HAP-1 (cell line): ENCODE results near the gene GALT.

Experiments
- DNase-seq, 2 experiments: peaks; one replicate each; pipeline ENCODE4 v3.0.0-alpha.2; 2016 to 2020; ENCODE audit warnings: low spot score in 2 of 2
- H3K27me3 ChIP-seq: fragments of 250-450 bp; sonication (Bioruptor Pico); 2 replicates; pipeline ENCODE4 v1.5.1; 2020; ENCODE audit warnings: low read depth, mild to moderate bottlenecking, moderate library complexity
- H3K36me3 ChIP-seq: fragments of 250-450 bp; sonication (Bioruptor Pico); replicated peaks from 2 replicates; pipeline ENCODE4 v1.5.1; 2020; ENCODE audit warnings: mild to moderate bottlenecking
- H3K4me1 ChIP-seq: fragments of 250-450 bp; sonication (Bioruptor Pico); 2 replicates; pipeline ENCODE4 v1.5.1; 2020; ENCODE audit warnings: mild to moderate bottlenecking
- H3K4me3 ChIP-seq: fragments of 250-450 bp; sonication (Bioruptor Pico); 2 replicates; pipeline ENCODE4 v1.5.1; 2020; ENCODE audit warnings: mild to moderate bottlenecking, moderate library complexity
- H3K9me3 ChIP-seq: fragments of 250-450 bp; sonication (Bioruptor Pico); 2 replicates; pipeline ENCODE4 v1.5.1; 2020; ENCODE audit warnings: mild to moderate bottlenecking, moderate library complexity
- in situ Hi-C: fragments of 300-500 bp; cut with MboI; formaldehyde crosslinking; loops from 3 replicates; pipeline ENCODE4 v1.14.3; 2020; ENCODE audit warnings: low sequenced_read_pairs, inconsistent platforms, mixed read lengths

GALT gene

DNA sequence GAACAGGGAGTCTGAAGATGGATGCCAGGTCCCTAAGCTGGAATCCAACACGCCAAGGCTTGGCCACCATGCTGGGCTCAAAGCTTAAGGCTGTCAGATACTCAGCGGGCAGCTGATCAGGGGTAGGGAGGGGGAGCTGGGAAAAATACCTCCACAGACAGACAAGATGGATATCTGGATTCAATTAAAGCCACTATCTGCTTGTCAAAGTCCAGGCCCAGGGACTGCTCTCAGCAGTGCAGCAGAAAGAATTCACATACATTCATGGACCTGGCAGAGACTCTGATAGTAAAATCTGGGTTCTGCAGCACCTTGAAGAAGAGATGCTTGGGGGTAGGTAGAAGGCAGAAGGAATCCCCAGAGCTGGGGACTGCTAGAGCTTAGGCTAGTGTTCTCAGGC is 31.3 kb upstream of the GALT start:
- peaks cover 25% of the 10 kb centered on the region for H3K4me1 ChIP-seq
- no peak for DNase-seq
- H3K9me3 ChIP-seq: no peaks in the 10 kb centered on the region
- peaks cover 33% of the 10 kb centered on the region for H3K36me3 ChIP-seq
- in situ Hi-C loops: no loop called here
- no peaks in the 10 kb centered on the region for H3K27me3 ChIP-seq
- no peak overlapping the region for H3K4me3 ChIP-seq

DNA sequence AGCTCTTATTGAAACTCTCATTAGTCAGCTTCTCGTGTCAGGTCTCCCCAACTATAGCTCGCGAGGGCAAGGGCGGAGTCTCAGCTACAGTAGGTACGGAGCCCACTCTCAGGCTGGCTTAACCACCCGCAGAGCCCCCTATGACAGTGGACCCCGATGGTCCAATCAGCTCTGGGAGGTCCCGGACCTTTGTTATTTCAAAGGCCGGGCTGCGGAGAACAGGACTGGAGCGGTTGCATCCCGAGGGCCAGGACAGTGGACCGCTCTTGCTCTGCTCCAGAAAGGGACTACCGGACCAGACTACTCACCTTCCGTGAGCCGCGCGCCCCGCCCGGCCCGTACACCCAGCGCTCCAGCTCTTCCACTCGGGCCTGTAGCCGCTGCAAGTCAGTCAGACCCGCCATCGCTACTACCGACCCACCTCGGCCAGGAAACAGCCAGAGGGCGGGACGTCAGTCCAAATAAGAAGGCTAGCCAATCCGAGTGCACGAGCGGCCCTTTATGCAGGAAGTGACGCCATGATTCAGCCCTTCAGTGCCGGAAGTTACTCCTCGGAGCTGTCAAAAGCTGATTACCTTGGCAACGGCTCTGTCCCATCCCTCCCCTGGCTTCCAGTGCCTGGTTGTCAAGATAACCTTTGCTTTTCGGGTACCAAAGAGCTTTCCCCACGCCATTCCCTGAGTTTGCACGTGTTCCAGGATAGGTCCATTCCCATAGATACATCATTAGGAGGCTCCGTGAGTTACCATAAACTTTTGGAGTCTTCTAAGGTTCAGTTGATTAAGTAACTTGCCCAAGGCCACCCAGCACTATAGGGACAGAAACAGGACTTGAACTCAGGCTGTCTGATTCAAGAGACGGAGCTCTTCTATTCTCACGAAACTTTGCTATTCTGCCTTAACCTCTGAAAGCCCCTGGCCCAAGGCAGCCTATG is 26.1 kb upstream of the GALT start, which contains the start of gene DCTN3:
Gene DCTN3 (minus strand): TSS at position 435 of the 934 bp plus-strand sequence. CDS start 31 bp downstream, at position 404.
- H3K4me1 ChIP-seq: peaks cover 8% of the 10 kb centered on the region; the same call in 1 of the 2 replicates
- 0 out of 2 replicates have a peak, but pooled peaks cover 2% of the 10 kb centered on the region for H3K27me3 ChIP-seq
- DNase-seq: peak; percentile 95 to 96
- in situ Hi-C loops: no loop called here
- H3K4me3 ChIP-seq: peak within 1 kb of the TSS; percentile 75
- peaks cover 14% of the 10 kb centered on the region for H3K36me3 ChIP-seq
- no peaks in the 10 kb centered on the region for H3K9me3 ChIP-seq

DNA sequence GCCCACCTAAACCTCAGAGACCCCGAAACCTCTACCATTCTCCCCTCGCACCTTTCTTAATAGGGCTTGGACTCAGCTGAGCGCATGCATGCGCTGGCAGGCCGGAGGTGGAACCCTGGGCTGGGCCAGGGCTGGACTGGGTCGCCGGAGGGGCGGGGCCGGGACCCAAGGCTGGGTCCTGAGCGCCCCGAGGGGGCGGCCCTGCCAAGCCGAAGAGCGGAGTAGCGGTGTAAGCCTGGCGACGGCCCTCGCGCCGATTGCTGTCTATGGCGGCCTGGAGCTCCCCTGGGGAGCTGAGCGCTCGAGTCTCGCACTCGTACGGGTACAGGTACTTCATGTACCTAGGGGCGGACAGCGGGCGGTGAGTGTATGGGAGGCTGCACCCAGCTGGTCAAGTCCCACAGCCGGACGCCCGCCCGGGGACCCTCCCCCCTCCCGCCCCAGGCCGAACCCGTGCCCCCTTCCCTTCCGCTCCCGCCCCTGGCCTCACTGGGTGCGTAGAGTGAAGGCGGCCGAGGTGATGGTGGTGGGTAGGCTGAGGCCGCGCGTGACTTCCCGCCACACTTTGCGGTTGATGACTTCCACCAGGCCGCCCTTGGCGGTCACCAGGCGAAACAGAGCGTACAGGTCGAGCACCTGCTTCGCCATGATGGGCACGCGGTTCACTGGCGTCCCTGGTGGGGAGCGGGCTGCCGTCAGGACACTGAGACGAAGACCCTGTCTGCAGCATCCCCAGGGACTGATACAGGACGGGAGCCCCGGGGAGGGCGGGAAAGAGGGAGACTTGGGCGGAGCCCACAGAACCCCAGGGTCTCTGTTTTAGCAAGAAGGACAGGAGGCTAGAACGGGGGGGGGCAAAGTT is 22.9 kb upstream of the GALT start:
- no peak for DNase-seq

DNA sequence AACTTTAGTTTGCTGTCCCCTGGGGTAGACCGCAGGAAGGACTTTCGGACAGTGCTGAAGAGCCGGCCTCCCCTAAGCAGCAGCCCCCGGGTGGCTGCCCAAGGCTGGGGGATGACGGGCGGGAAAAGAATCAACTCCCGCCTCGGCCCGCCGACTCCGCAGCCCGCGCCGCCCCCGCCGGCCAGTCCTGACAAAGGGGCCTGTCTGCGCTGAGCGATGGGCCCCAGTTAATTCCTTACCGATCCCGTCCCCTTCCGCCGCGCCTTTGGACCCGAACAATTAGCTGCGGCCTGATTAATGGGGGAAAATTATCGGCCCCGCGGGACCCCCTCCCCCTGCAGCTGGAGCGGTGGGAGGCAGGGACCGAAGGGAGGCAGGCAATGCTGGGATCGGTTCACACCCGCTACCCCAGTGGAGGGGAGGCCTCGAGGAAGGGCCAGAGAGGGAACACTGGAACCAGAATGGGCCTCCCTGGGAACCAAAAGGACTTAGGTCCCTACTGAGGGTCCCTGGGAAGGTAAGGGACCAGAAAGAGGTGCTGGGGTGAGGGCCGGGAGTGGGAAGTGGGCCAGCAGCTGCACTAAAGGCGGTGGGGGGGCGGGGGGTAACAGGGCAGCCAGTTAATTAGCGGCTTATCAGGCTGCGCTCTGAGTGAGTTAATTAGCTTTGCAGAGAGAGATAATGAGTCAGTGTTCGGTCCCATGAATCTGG is 21.8 kb upstream of the GALT start:
- in situ Hi-C loops: no loop called here
- Histone ChIP-seq H3K36me3 (no peaks in the 10 kb centered on the region), H3K9me3 (no peaks in the 10 kb centered on the region), H3K4me1 (peaks cover 2% of the 10 kb centered on the region; the same call in 1 of the 2 replicates), H3K27me3 (peaks cover 43% of the 10 kb centered on the region), H3K4me3 (no peak overlapping the region)
- DNase-seq: no peak

More for the DNA sequence above, 22.9 kb upstream of the GALT start:
- Histone ChIP-seq H3K9me3 (no peaks in the 10 kb centered on the region), H3K36me3 (no peaks in the 10 kb centered on the region), H3K4me3 (no peak overlapping the region), H3K27me3 (peaks cover 33% of the 10 kb centered on the region), H3K4me1 (peaks cover 8% of the 10 kb centered on the region; the same call in 1 of the 2 replicates)
- in situ Hi-C loops: no loop called here

DNA sequence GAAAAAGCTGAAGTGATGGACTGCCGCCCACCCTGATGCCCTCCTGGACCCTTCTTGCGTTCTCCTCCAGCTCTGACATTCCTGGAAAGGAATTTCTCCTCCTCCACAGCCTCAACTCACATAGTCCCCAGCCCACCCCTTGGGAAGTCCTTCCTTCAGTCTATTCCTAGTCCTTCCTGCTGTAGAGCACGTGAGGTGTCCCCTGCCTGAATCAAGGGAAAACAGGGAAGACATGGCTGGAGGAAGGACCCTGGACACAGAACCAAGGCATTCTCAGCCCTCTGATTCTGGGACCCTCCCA is 21.3 kb upstream of the GALT start:
- H3K4me3 ChIP-seq: no peak overlapping the region
- H3K36me3 ChIP-seq: no peaks in the 10 kb centered on the region
- H3K9me3 ChIP-seq: no peaks in the 10 kb centered on the region
- H3K27me3 ChIP-seq: peaks cover 48% of the 10 kb centered on the region
- no peak for DNase-seq
- in situ Hi-C loops: no loop called here
- no peaks in the 10 kb centered on the region for H3K4me1 ChIP-seq

DNA sequence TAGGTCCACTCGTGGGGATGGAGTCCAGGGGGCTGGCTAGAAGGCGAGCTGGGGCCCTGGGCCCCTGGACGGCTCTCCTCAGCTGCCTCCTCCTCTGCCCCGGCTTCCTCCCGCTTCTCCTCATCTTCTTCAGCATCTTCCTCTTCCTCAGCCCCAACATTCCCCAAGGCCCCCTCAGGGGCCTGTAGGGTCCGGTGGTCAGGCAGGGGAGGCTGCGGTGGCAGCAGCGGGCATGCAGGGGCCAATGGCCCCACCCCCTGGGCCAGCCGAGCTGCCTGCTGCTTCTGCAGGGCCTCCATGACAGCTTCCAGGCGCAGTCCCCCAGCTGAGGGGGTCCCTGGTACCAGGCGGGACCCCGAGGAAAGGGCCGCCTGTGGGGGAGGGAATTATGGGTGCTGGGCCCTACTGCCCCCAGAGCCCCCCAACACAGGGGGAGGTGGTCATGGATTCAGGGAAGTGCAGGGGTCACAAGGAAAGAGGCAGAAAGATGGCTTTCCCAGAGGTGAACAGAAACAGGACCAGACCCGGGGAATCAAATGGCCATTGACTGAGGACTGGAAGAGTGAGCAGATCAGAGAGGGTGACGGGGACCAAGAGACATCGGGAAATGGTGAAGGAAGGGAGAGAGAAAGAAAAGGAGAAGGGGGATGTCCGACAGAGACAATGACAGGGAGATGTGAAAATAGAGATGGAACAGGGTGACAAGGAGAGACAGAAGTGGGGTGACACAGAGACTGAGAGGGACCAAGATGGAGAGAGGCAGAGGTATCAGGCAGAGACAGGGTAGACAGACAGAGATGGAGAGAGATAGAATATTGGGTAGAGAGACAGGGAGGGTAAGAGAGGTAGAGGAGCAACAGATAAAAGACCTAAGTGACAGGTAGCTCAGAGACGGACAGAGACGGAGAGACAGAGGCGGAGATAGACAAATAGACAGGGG is 18.5 kb upstream of the GALT start:
- H3K27me3 ChIP-seq: peaks cover 55% of the 10 kb centered on the region
- H3K4me3 ChIP-seq: no peak overlapping the region

DNA sequence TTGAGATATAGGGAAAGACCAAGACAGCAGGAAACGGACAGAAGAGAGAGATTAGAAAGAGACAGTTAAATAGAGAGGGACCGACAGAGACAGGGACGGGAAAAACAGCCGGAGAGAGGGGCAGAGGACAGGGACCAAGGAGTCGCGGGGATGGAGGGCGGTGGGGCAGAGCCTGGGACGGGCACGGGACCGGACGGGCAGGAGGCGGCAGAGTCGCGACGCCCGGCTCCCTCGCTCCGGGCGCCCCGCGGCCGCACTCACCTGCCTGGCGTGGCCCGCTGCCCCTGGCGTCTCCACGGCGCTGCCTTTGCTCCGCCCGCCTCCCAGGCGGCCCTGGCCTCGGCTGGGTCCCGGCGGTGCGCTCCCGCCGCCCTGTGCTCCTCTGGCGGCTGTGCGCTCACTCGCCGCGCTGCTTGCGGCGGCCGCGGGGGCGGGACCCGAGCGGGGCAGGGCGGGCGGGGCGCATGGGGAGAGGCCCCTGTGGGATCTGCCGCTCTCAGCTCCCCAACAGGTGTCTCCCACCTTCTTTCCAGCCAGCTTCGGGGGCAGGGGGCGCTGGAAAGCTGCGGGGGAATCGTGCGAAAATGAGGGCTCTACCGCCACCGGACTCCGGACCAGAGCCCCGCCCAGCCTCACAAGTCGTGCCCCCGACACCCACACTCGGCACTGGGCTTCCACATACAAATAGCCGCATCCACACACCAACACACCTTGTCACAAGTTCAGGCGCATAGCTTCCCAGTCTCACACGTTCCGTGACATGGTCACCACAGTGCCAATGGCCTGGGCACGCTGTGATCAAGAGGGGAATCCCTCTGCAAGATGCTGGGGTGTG is 17.6 kb upstream of the GALT start, which contains the start of gene ARID3C:
Gene ARID3C (minus strand): TSS at position 411 of the 835 bp plus-strand sequence. CDS start 1,052 bp downstream, outside the sequence.
- H3K9me3 ChIP-seq: no peaks in the 10 kb centered on the region
- H3K36me3 ChIP-seq: no peaks in the 10 kb centered on the region
- no peaks in the 10 kb centered on the region for H3K4me1 ChIP-seq
- H3K4me3 ChIP-seq: no peak within 1 kb of the TSS
- peak in 1 of 2 experiments; percentile 55 for DNase-seq
- in situ Hi-C loops: no loop called here
- peaks cover 55% of the 10 kb centered on the region for H3K27me3 ChIP-seq

More for the DNA sequence above, 18.5 kb upstream of the GALT start:
- no peaks in the 10 kb centered on the region for H3K4me1 ChIP-seq
- DNase-seq: no peak
- H3K9me3 ChIP-seq: no peaks in the 10 kb centered on the region
- H3K36me3 ChIP-seq: no peaks in the 10 kb centered on the region
- in situ Hi-C loops: no loop called here

DNA sequence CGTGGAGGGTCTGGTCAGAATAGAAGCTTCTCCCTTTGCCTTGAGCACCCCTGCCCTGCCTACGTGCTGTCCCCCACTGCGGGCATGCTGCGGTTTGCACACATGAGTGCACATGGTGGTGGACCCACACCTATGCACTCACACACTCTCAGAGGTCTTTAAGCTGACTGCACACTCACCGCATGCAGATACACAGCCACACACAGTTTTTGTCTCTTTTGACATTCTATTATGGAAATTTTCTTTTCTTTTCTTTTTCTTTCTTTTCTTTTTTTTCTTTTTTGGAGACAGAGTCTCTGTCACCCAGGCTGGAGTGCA is 17.0 kb upstream of the GALT start:
- H3K4me1 ChIP-seq: no peaks in the 10 kb centered on the region
- H3K4me3 ChIP-seq: no peak overlapping the region
- in situ Hi-C loops: no loop called here
- no peaks in the 10 kb centered on the region for H3K36me3 ChIP-seq
- H3K9me3 ChIP-seq: no peaks in the 10 kb centered on the region
- DNase-seq: no peak
- H3K27me3 ChIP-seq: peaks cover 53% of the 10 kb centered on the region

DNA sequence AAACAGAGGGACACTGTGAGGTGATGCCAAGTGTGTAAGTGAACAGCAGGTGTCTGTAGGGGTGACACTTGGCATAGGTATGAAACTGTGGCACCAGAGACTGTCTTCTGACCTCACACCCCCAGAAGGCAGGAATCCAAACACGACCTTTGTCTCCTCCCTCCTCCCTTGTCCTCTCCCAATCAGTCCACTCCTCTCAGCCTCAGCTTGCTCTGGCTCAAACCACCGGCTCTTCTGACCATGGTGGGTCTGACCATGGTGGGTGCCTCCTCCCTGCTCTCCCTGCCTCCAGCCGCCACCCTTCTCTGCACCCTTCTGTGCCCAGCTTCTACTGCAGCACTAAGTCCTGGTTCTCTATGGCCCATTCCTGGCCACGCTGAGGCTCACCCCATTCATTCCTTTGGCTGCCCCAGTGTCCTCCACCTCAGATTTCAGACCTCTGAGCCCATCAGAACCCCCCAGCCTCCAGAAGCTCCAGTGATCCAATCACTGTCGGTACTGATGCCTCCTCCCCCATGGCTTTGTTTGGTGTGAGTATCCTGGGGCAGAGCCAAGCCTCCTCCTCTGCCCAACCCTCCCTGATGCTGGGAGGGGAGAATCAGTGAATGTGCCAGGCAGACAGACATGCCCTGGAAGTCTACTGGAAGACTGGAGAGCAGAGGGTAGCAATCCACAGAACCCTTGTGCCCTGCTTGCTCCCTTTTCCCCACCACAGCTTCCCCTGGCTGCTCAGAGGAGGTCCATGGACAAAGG is 15.9 kb upstream of the GALT start:
- in situ Hi-C loops: no loop called here
- DNase-seq: no peak
- H3K4me3 ChIP-seq: no peak overlapping the region
- no peaks in the 10 kb centered on the region for H3K4me1 ChIP-seq
- no peaks in the 10 kb centered on the region for H3K9me3 ChIP-seq
- peaks cover 9% of the 10 kb centered on the region for H3K36me3 ChIP-seq
- peaks cover 52% of the 10 kb centered on the region for H3K27me3 ChIP-seq

DNA sequence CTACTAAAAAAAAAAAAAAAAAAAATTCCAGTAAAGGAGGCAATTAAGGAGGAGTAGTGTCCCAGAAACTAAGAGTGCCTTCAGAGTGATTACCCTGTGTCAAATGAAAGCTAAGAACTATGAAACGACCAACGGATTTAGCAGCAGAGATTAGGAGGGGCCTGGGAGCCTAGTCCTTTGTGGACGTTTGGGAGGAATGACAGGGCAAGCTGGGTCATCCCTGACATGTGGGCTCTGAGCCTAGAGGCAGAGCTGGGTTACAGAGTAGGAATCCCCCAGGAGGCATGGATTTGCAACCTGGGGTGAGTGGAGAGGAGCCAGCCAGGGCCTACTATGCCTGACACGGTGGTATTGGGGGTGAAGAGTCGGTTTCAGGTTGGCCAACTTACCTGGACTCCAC is 13.3 kb upstream of the GALT start:
- Histone ChIP-seq H3K4me1 (peaks cover 9% of the 10 kb centered on the region), H3K27me3 (peaks cover 26% of the 10 kb centered on the region), H3K9me3 (no peaks in the 10 kb centered on the region), H3K4me3 (no peak overlapping the region), H3K36me3 (peaks cover 17% of the 10 kb centered on the region)
- no peak for DNase-seq
- in situ Hi-C loops: no loop called here

DNA sequence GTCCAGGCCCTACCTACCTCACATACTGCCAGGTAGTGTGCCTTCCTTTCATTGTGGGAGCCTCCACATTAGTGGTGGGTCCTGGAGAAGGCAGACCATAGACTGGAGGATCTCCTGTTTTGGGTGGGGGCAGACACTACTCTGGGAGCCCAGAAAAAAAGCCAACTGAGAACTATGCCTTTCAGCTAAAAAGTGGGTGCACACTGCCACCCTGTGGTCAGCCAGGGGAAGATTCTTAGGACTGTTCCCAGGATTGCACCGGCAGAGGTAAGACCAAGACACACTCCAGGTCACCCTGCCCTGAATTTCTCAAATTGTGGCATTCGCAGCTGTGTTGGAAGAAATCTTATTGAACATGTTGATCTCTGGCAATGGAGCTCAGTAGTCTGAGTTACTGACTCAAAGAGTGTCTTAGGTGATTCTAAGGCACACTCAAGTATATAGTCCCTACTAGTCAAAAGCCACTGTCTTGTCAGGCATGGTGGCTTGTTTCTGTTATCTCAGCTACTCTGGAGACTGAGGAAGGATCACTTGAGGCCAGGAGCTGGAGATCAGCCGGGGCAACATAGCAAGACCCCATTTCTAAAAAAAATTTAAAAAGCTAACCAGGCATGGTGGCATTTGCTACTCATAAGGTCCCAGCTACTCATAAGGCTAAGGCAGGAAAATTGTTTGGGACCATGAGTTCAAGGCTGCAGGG is 12.5 kb upstream of the GALT start:
- Histone ChIP-seq H3K36me3 (peaks cover 17% of the 10 kb centered on the region), H3K4me3 (no peak overlapping the region), H3K9me3 (no peaks in the 10 kb centered on the region), H3K27me3 (peaks cover 18% of the 10 kb centered on the region), H3K4me1 (peaks cover 12% of the 10 kb centered on the region)
- in situ Hi-C loops: no loop called here
- DNase-seq: peak; percentile 77 to 82
